GM19025 (cell line): Measurements from ENCODE around the gene KRTAP6-2.

Experiments
- ATAC-seq: cut with Tn5 transposase; IDR thresholded peaks from one replicate; pipeline ENCODE4 v1.9.1; 2021; ENCODE audit warnings: mild to moderate bottlenecking, low read depth, moderate library complexity; ENCODE audit not compliant: unreplicated experiment

The KRTAP6-2 gene

GRCh38 chr21:30579346-30579745, 19.4 kb downstream of the KRTAP6-2 start:
- no peak for ATAC-seq

DNA sequence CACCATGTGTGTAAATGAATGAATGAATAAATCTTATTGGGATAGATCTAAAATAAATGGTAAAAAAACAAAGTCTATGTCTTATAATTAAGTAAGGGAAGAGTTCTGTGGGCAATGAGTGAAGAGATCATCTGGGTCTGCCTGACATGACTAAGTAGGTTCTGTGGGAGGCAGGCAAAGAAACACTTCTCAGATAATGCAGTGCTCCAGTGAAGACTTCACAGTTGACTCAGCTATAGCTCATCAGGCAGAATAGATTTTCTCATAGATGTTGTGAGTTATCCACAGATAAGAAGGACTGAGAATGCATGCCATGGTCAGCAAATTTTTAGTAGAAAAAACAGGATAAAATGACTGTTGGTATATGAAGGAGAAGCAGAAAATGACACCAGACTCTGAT, 20.9 kb downstream of the KRTAP6-2 start:
- ATAC-seq = no peak

- ATAC-seq = no peak
Measured at GRCh38 chr21:30567617-30568016, 31.1 kb downstream of the KRTAP6-2 start.

DNA sequence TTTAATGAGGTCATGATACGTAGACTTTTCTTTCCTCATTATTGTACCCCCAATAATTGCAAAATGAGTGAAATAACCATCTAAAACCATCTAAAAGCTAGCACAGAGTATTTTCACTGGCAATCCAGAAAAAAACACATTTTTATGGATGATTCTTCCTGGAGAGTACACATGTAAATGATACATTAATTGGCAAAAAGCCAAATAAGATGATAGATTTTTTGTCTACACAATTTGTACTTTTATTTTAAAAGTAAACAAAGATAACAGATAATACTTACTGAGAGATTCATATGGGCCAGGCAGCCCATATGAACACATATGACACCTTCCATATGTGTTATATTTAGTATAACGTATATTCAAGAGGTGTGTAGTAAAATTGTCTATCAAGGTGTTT, 35.1 kb downstream of the KRTAP6-2 start:
- ATAC-seq = no peak

DNA sequence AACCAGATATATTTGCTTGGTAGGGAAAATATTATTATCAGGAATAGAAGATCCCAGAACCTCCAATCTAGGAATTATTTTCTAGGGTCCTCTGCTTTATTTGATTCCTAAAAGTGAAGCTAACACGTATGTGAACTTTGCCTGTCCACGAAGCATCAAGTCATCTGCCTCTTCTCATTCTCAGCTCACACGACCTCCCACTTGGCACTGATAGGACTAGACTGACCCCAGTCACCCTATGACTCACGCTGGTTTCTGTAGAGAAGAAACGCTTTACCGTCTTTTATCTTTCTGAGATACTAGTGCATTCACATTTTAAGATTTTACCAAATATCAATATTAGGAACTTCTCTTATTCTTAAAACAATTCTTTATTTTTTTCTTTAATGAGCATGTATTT, 35.6 kb downstream of the KRTAP6-2 start:
- ATAC-seq = no peak

DNA sequence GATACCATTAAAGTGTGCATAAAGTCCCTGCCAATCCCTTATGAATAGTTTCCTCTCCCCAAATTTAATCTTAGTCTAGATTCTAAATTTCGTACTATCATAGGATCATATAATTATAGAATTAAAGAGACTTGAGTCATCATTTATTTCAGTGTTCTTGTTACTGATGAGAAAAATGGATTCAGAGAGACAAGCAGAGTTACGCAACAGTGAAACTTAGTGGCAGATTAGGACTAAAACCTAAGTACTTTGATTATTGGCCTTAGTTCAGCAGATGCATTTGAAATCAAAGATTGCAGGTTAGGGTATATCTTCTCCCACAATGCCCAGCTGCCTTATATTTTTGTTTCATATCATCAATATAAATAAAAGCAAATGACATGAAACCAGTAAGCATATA, 36.7 kb downstream of the KRTAP6-2 start:
- no peak for ATAC-seq

DNA sequence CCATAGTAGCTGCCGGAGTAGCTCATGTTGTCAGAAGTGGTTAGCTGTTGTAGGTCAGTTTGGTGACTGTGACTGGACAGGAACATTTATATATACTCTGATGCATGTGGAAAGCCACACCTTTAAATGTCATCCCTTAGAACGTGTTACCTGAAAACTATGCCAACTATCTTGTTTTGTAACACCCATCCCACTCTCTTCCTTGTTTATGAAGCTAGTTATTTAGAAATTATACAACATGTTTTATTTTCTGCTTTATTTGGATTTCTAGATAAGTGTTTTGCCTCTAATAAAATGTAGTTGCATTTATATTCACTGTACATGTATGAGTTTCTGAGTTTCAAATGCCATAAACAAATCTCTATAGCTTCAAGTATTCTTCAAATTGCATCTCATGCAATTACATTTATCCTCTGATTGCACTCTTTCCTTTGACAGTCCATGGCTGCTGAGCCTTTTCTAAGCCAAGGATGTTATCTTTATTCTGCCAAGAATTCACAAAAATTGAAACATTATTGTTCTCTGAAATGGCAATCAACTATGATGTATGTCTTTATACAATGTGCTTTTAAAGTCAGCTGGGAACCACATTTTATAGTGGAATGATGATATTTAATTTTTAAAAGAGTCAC, 37.3 kb downstream of the KRTAP6-2 start, which contains the start of gene KRTAP19-7:
TSS of gene KRTAP19-7 (minus strand) at position 51 of the 632 bp plus-strand sequence. CDS start at position 26, 25 bp downstream.
- ATAC-seq = no peak

DNA sequence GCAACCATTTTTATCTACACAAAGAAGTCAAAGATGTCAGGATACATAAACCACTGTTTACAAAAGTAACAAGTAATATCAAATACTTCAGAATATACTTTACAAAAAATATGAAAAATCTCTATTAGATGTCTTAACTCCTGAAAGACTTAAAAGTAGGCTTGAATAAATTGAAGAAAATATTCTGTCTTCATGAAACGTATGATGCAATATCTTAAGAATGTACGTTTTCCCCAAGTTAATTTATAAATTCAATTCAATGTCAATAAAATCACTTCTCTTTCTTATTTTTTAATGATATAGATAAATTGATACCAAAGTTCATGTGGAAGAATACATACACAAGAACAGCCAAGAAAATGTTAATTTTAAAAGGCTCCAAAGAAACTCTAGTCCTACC, 43.6 kb downstream of the KRTAP6-2 start:
- ATAC-seq = no peak

DNA sequence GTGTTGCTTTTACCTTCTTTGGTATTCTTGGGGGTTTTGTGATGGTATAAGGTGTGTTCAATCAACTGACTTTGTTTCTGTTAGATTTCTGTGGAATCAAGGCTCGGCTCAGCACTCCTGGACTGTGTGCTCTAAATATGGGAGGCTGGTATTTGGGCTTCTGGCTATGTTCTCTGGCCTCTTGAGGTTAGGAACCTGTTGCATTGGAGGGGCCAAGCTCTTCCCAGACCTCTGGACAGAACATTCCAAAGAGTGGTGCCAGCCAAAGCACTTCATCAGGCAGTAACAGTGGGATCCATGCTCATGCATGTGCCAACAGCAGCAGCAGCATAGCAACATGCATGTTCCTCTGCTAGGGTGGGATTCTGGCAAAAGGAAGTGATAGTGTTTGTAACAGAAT, 45.9 kb downstream of the KRTAP6-2 start:
- ATAC-seq = no peak
